HepG2 (cell line): ENCODE results near the gene XAF1. TPM values are rescaled to one million over a fixed set of nuclear protein-coding genes. Genes with fewer than 3 reads are reported as not detected.

Experiments used
- HNRNPH1 ChIP-seq: fragments of 200-400 bp; formaldehyde crosslinking; optimal IDR thresholded peaks from 2 replicates; pipeline ENCODE3; 2017; ENCODE audit warnings: mild to moderate bottlenecking, low read depth, low read length
- KLF15 ChIP-seq: sonication (generic); formaldehyde crosslinking; IDR thresholded peaks from 2 replicates; pipeline ENCODE4 v1.8.1; 2023; ENCODE audit warnings: borderline replicate concordance, mild to moderate bottlenecking, inconsistent platforms, missing genetic modification reagents, mixed read lengths
- NFAT5 ChIP-seq: sonication (generic); formaldehyde crosslinking; IDR thresholded peaks from 2 replicates; pipeline ENCODE4 v1.4.0; 2020; ENCODE audit warnings: missing genetic modification reagents
- NKX3-1 ChIP-seq: sonication (generic); formaldehyde crosslinking; IDR thresholded peaks from 2 replicates; pipeline ENCODE4 v1.5.0; 2020; ENCODE audit warnings: missing genetic modification reagents
- POGZ ChIP-seq: sonication (generic); formaldehyde crosslinking; IDR thresholded peaks from 2 replicates; pipeline ENCODE4 v1.4.0; 2020; ENCODE audit warnings: mild to moderate bottlenecking, missing genetic modification reagents
- PRDM15 ChIP-seq: sonication (generic); formaldehyde crosslinking; IDR thresholded peaks from 2 replicates; pipeline ENCODE4 v1.4.0; 2020; ENCODE audit warnings: missing genetic modification reagents
- SP5 ChIP-seq: IDR thresholded peaks from 2 replicates; pipeline ENCODE4 v1.6.1; 2016; ENCODE audit warnings: low read depth, borderline replicate concordance
- TAF15 ChIP-seq: fragments of 200-400 bp; formaldehyde crosslinking; IDR thresholded peaks from one replicate; pipeline ENCODE4 v1.6.1; 2018; ENCODE audit warnings: mild to moderate bottlenecking, low read depth, low read length; ENCODE audit not compliant: poor library complexity, severe bottlenecking
- ZBTB46 ChIP-seq: sonication (generic); formaldehyde crosslinking; IDR thresholded peaks from 2 replicates; pipeline ENCODE4 v1.4.0; 2020; ENCODE audit warnings: mild to moderate bottlenecking, missing genetic modification reagents, borderline replicate concordance
- ZFP36L2 ChIP-seq: sonication (generic); formaldehyde crosslinking; IDR thresholded peaks from 2 replicates; pipeline ENCODE4 v1.4.0; 2020; ENCODE audit warnings: missing genetic modification reagents
- ZFP82 ChIP-seq: sonication (generic); formaldehyde crosslinking; IDR thresholded peaks from 2 replicates; pipeline ENCODE4 v1.5.1; 2020; ENCODE audit warnings: mild to moderate bottlenecking, missing genetic modification reagents, borderline replicate concordance
- ZFP90 ChIP-seq: sonication (generic); formaldehyde crosslinking; IDR thresholded peaks from 2 replicates; pipeline ENCODE4 v1.8.0; 2022; ENCODE audit warnings: missing genetic modification reagents, mild to moderate bottlenecking, inconsistent platforms, borderline replicate concordance
- ZHX1 ChIP-seq: sonication (generic); formaldehyde crosslinking; IDR thresholded peaks from 2 replicates; pipeline ENCODE4 v1.8.1; 2022; ENCODE audit warnings: low read depth, mild to moderate bottlenecking, missing genetic modification reagents
- ZNF121 ChIP-seq: sonication (generic); formaldehyde crosslinking; IDR thresholded peaks from 2 replicates; pipeline ENCODE4 v1.5.0; 2020; ENCODE audit warnings: mild to moderate bottlenecking, missing genetic modification reagents
- ZNF446 ChIP-seq: sonication (generic); formaldehyde crosslinking; IDR thresholded peaks from 2 replicates; pipeline ENCODE4 v1.5.0; 2020; ENCODE audit warnings: mild to moderate bottlenecking, missing genetic modification reagents
- ZNF652 ChIP-seq: IDR thresholded peaks from 2 replicates; pipeline ENCODE4 v1.6.1; 2016; ENCODE audit warnings: low read depth, borderline replicate concordance
- polyA plus RNA-seq, 8 experiments: library from polyadenylated mRNA; depleted of rRNA in 3 of 8; stranded (reverse) in 7 of 8; unstranded in 1 of 8; fragments of >200 nt; fragmentation: Illumina TruSeq in 4 of 8; extraction: Trizol in 4 of 8; gene quantifications; 2 replicates each; pipeline versions ENCODE4 v1.2.1 to v1.2.3, GENCODE V29; 2011 to 2016; ENCODE audit warnings: low read depth in 4 of 8, missing spikeins in 1 of 8, mixed read lengths in 1 of 8; ENCODE audit not compliant: insufficient read depth in 1 of 8
- total RNA-seq, 5 experiments: library from RNA; depleted of rRNA; stranded (reverse); fragments of >200 nt; fragmentation: Illumina TruSeq; extraction: Trizol; gene quantifications; 2 replicates each; pipeline ENCODE4 v1.2.3, GENCODE V29; 2016; ENCODE audit warnings: low read depth in 1 of 5

The XAF1 gene
- total and polyA plus RNA-seq, 2 of the 13 experiments (the other 11 are each of a cell fraction or from before 2014, with no cell fraction given): 1.2 to 2.4 TPM

- TF ChIP-seq NFAT5 (CRISPR knock-in tag): no peak; the same call in 1 of the 2 replicates
- peak; percentile 29; the same call in 1 of the 2 replicates for TF ChIP-seq POGZ (CRISPR knock-in tag)
- no peak for TF ChIP-seq PRDM15 (CRISPR knock-in tag)
- no peak for TF ChIP-seq ZNF652
- TF ChIP-seq HNRNPH1: no peak
- TF ChIP-seq KLF15: no peak
- no peak for TF ChIP-seq ZNF446 (CRISPR knock-in tag)
- no peak for TF ChIP-seq ZFP36L2 (CRISPR knock-in tag)
- peak; percentile 36; the same call in 1 of the 2 replicates for TF ChIP-seq SP5 (CRISPR knock-in tag)
- no peak for TF ChIP-seq ZFP82 (CRISPR knock-in tag)
- no peak for TF ChIP-seq TAF15
- TF ChIP-seq ZNF121 (CRISPR knock-in tag): no peak
- TF ChIP-seq ZFP90 (CRISPR knock-in tag): no peak
- no peak for TF ChIP-seq ZBTB46
- no peak for TF ChIP-seq NKX3-1 (CRISPR knock-in tag)
- TF ChIP-seq ZHX1: no peak
Measured at GRCh38 chr17:6711081-6711674, 44.7 kb upstream of the XAF1 start (continued).
